A673 (cell line): ENCODE results near the gene CNPPD1. TPM values are rescaled to one million over a fixed set of nuclear protein-coding genes. Genes with fewer than 3 reads are reported as not detected.

Experiments used
- BruUV-seq: library from RNA; stranded (reverse); fragments of 400-500 nt; replicated peaks from 2 replicates; lab custom pipeline; 2021; lab: Mats Ljungman, UMichigan
- CTCF ChIA-PET: fragments of 300-600 bp; sonication (Branson Sonifier 250); formaldehyde crosslinking; loops from one replicate; lab custom pipeline; 2022; ENCODE audit warnings: antibody characterized with exemption; lab: Charles Lee
- POLR2A ChIA-PET: fragments of 300-600 bp; sonication (Branson Sonifier 250); formaldehyde crosslinking; loops from one replicate; lab custom pipeline; 2022; ENCODE audit warnings: antibody characterized with exemption; ENCODE audit not compliant: low non-redundant PET; lab: Charles Lee
- DNase-seq: peaks from one replicate; pipeline ENCODE4 v3.0.0-alpha.2; 2015; ENCODE audit warnings: low spot score
- H3K27ac ChIP-seq: fragments of 200-600 bp; sonication (generic); 2 replicates; pipeline ENCODE4 v1.5.1; 2016; ENCODE audit warnings: mixed run types, low read depth, mild to moderate bottlenecking, mixed read lengths, antibody characterized with exemption, low read length; ENCODE audit not compliant: poor library complexity, severe bottlenecking
- H3K27me3 ChIP-seq: fragments of 200-600 bp; sonication (generic); replicated peaks from 2 replicates; pipeline ENCODE4 v1.6.1; 2017; ENCODE audit warnings: mixed run types, low read depth, mild to moderate bottlenecking, mixed read lengths, antibody characterized with exemption, low read length; ENCODE audit not compliant: insufficient read depth, poor library complexity
- H3K36me3 ChIP-seq: fragments of 200-600 bp; sonication (generic); 2 replicates; pipeline ENCODE4 v1.6.1; 2016; ENCODE audit warnings: mixed run types, mild to moderate bottlenecking, mixed read lengths, antibody characterized with exemption, low read length; ENCODE audit not compliant: insufficient read depth, poor library complexity, severe bottlenecking
- H3K4me1 ChIP-seq: fragments of 200-600 bp; sonication (generic); 2 replicates; pipeline ENCODE4 v1.6.1; 2017; ENCODE audit warnings: mixed run types, mild to moderate bottlenecking, mixed read lengths, antibody characterized with exemption, low read length; ENCODE audit not compliant: insufficient read depth, poor library complexity, severe bottlenecking
- H3K4me3 ChIP-seq: fragments of 200-600 bp; sonication (generic); 2 replicates; pipeline ENCODE4 v1.5.1; 2016; ENCODE audit warnings: low read depth, mixed run types, mild to moderate bottlenecking, mixed read lengths, low read length; ENCODE audit not compliant: poor library complexity, severe bottlenecking
- H3K9me3 ChIP-seq: fragments of 200-600 bp; sonication (generic); 2 replicates; pipeline ENCODE4 v1.6.1; 2016; ENCODE audit warnings: mixed run types, low read depth, mild to moderate bottlenecking, mixed read lengths, antibody characterized with exemption, low read length; ENCODE audit not compliant: poor library complexity, severe bottlenecking
- CTCF ChIP-seq: fragments of 300-800, 200-600 bp; sonication (generic); conservative IDR thresholded peaks from 2 replicates; pipeline ENCODE4 v1.5.1; 2017; ENCODE audit warnings: low read depth, mild to moderate bottlenecking, antibody characterized with exemption, low read length, moderate library complexity, mixed read lengths
- EZH2 ChIP-seq: fragments of 200-600 bp; sonication (generic); IDR thresholded peaks from 2 replicates; pipeline ENCODE4 v1.6.1; 2017; ENCODE audit warnings: borderline replicate concordance, low read depth, mild to moderate bottlenecking, mixed read lengths, antibody characterized with exemption, low read length; ENCODE audit not compliant: poor library complexity, severe bottlenecking
- intact Hi-C: fragments of 100-400 bp; cut with micrococcal nuclease; formaldehyde crosslinking; loops from one replicate; pipeline ENCODE4 v1.10.0; 2022; ENCODE audit not compliant: unreplicated experiment
- total RNA-seq: library from RNA; stranded (reverse); gene quantifications from 2 replicates; pipeline ENCODE4 v1.2.3, GENCODE V29; 2021

The CNPPD1 gene
- total RNA-seq, 1 experiment from 2014 or later: 38.0 TPM

DNA sequence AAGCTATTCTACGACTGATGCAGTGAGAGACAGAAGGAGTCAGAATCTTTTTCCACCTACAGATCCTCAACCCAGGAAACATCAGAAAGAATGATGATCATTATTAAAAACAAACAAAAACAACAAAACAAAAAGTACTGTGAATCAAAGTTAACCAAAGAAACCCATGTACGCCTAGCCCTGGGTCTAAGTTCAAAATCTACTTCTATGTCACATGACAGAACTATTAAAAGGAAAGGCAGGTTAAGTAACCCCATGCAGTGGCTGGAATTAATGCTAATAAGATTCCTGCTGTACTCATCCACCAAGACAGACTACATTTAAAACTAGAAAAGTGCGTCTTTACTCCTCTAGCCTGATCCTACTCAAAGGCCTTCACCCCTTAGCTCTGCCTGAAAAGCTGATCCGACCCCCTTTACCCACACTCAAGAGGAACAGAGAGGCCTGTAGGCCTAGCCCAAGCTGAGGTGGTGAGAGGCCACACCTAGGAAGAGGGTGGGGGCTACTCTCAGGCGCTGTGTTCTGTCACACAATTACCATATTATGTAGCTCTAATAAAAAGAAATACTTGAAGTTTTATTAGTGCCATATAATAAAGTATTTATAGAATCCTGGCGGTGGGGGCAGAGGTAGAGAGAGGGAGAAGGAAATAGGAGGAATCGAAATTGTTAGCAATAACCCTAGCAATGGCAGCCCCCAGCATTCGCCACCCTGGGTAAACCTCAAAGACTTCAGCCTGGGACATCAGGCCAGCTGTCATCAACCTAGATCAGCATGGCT, 53.2 kb downstream of the CNPPD1 start:
- ChIA-PET POLR2A (no interaction called here), CTCF (interaction anchor here (0.7 kb wide), 1 partner anchor 94 kb away, joined by 3 read pairs; no protein-coding TSS in a partner anchor)
- intact Hi-C loops: loop anchor here (10.0 kb wide), 1 partner anchor 249 kb away; no protein-coding TSS in a partner anchor

GRCh38 chr2:219122202-219122980, 54.3 kb downstream of the CNPPD1 start:
- Histone ChIP-seq H3K4me3 (no peak overlapping the region), H3K36me3 (no peaks in the 10 kb centered on the region), H3K27me3 (no peaks in the 10 kb centered on the region), H3K9me3 (no peaks in the 10 kb centered on the region), H3K27ac (peak overlapping the region; percentile 28), H3K4me1 (peaks cover 21% of the 10 kb centered on the region)
- DNase-seq: peak; percentile 79
- CTCF ChIA-PET: interaction anchor here (0.7 to 1.0 kb wide), 2 partner anchors 93 to 142 kb away, joined by 3 read pairs; no protein-coding TSS in a partner anchor
- TF ChIP-seq CTCF: no peak
- POLR2A ChIA-PET: no interaction called here
- intact Hi-C loops: loop anchor here (10.0 kb wide), 1 partner anchor 248 kb away; no protein-coding TSS in a partner anchor
- no TSS peak for BruUV-seq

More for the DNA sequence above, 53.2 kb downstream of the CNPPD1 start:
- TF ChIP-seq EZH2 (no peak), CTCF (no peak)
- H3K36me3 ChIP-seq: no peaks in the 10 kb centered on the region
- no peaks in the 10 kb centered on the region for H3K27me3 ChIP-seq
- no peak for DNase-seq
- peaks cover 21% of the 10 kb centered on the region for H3K4me1 ChIP-seq
- H3K4me3 ChIP-seq: no peak overlapping the region
- no TSS peak for BruUV-seq
- H3K27ac ChIP-seq: no peak overlapping the region
- no peaks in the 10 kb centered on the region for H3K9me3 ChIP-seq

Other genes with a start within 250 kb of the CNPPD1 start
- gene CDK5R2, start 217.3 kb downstream of the CNPPD1 start, total RNA-seq: 0.37 and 0.44 TPM in 2 replicates
- gene FEV, start 191.7 kb downstream of the CNPPD1 start, total RNA-seq: 8.0 and 12.6 TPM in 2 replicates
- 1.1 and 1.3 TPM in 2 replicates for gene CRYBA2, start 183.5 kb downstream of the CNPPD1 start, total RNA-seq
- gene CFAP65, start 135.4 kb downstream of the CNPPD1 start, total RNA-seq: 0.13 and 0.83 TPM in 2 replicates
- 0.15 TPM in 2 replicates for gene IHH, start 116.0 kb downstream of the CNPPD1 start, total RNA-seq
- 16.6 and 18.0 TPM in 2 replicates for gene NHEJ1, start 16.1 kb downstream of the CNPPD1 start, total RNA-seq
- gene SLC23A3, start 6.9 kb downstream of the CNPPD1 start, total RNA-seq: 1.9 and 2.2 TPM in 2 replicates
- gene RETREG2, start 1.4 kb upstream of the CNPPD1 start, total RNA-seq: 53.1 and 59.0 TPM in 2 replicates
- gene ZFAND2B, start 29.9 kb upstream of the CNPPD1 start, total RNA-seq: 20.0 and 23.7 TPM in 2 replicates
- gene ABCB6, start 42.0 kb upstream of the CNPPD1 start, total RNA-seq: 87.7 and 101 TPM in 2 replicates
- 50.0 and 55.6 TPM in 2 replicates for gene ATG9A, start 52.7 kb upstream of the CNPPD1 start, total RNA-seq
- 30.6 and 39.1 TPM in 2 replicates for gene ANKZF1, start 52.9 kb upstream of the CNPPD1 start, total RNA-seq
- 6.9 and 8.4 TPM in 2 replicates for gene GLB1L, start 68.5 kb upstream of the CNPPD1 start, total RNA-seq
- gene STK16, start 68.6 kb upstream of the CNPPD1 start, total RNA-seq: 22.0 and 27.6 TPM in 2 replicates
- gene TUBA4B, start 76.3 kb upstream of the CNPPD1 start, total RNA-seq: not detected in 2 replicates
- gene TUBA4A, start 77.0 kb upstream of the CNPPD1 start, total RNA-seq: 62.9 and 68.0 TPM in 2 replicates
- 24.4 and 24.6 TPM in 2 replicates for gene DNAJB2, start 102.4 kb upstream of the CNPPD1 start, total RNA-seq
- 0.30 TPM in 1 of 2 replicates, not detected in the other for gene PTPRN, start 132.5 kb upstream of the CNPPD1 start, total RNA-seq
- gene RESP18, start 155.8 kb upstream of the CNPPD1 start, total RNA-seq: not detected in 2 replicates
- gene DNPEP, start 211.0 kb upstream of the CNPPD1 start, total RNA-seq: 69.2 and 83.0 TPM in 2 replicates
- not detected in 2 replicates for gene DES, start 241.5 kb upstream of the CNPPD1 start, total RNA-seq